GM23338 (cell line): ENCODE results near the gene PPM1L.
"Not testable (repeated sequence)": the region's sequence is repeated elsewhere in the genome, so short reads cannot be mapped to it uniquely, and the experiment has no call there.

Experiments used
- CREB1 ChIP-seq: fragments of 250-450 bp; sonication (Bioruptor Pico); IDR thresholded peaks from 2 replicates; pipeline ENCODE4 v1.5.0; 2020; ENCODE audit warnings: low read depth, mild to moderate bottlenecking, moderate library complexity
- ETS1 ChIP-seq: IDR thresholded peaks from 2 replicates; pipeline ENCODE4 v1.6.1; 2016; ENCODE audit warnings: antibody characterized with exemption
- EZH2 ChIP-seq: fragments of 200-600 bp; sonication (generic); IDR thresholded peaks from one replicate; pipeline ENCODE4 v1.8.0; 2017; ENCODE audit warnings: antibody characterized with exemption, mild to moderate bottlenecking, low read depth; ENCODE audit not compliant: unreplicated experiment
- EZH2phosphoT487 ChIP-seq: fragments of 200-600 bp; sonication (generic); IDR thresholded peaks from one replicate; pipeline ENCODE4 v1.8.1; 2018; ENCODE audit warnings: antibody characterized with exemption; ENCODE audit not compliant: unreplicated experiment
- JUNB ChIP-seq: IDR thresholded peaks from one replicate; pipeline ENCODE4 v1.6.1; 2016; ENCODE audit warnings: antibody characterized with exemption; ENCODE audit not compliant: unreplicated experiment
- NANOG ChIP-seq: IDR thresholded peaks from 2 replicates; pipeline ENCODE4 v1.6.1; 2016; ENCODE audit warnings: antibody characterized with exemption, borderline replicate concordance
- POLR2AphosphoS5 ChIP-seq: IDR thresholded peaks from 2 replicates; pipeline ENCODE4 v1.6.1; 2016; ENCODE audit warnings: antibody characterized with exemption, low read depth
- STAT1 ChIP-seq: IDR thresholded peaks from one replicate; pipeline ENCODE4 v1.6.1; 2016; ENCODE audit warnings: antibody characterized with exemption; ENCODE audit not compliant: unreplicated experiment
- ZNF114 ChIP-seq: fragments of 250-450 bp; sonication (Bioruptor Pico); IDR thresholded peaks from 2 replicates; pipeline ENCODE4 v1.5.0; 2020; ENCODE audit warnings: mild to moderate bottlenecking, moderate library complexity
- ZNF331 ChIP-seq: fragments of 250-450 bp; sonication (Bioruptor Pico); IDR thresholded peaks from 2 replicates; pipeline ENCODE4 v1.5.0; 2020; ENCODE audit warnings: low read depth, mild to moderate bottlenecking, moderate library complexity
- TF ChIP-seq, protein P1 (sequence below): IDR thresholded peaks from one replicate; pipeline ENCODE4 v1.6.1; 2018; ENCODE audit warnings: antibody characterized with exemption; ENCODE audit not compliant: unreplicated experiment
- TF ChIP-seq, protein P2 (sequence below), 2 experiments: fragments of 200-600 bp in 1 of 2; sonication (generic) in 1 of 2; conservative IDR thresholded peaks; 2 replicates each; pipeline versions ENCODE4 v1.5.1 to v1.6.1; 2016 to 2017; ENCODE audit warnings: antibody characterized with exemption in 2 of 2, low read depth in 2 of 2, mild to moderate bottlenecking in 2 of 2, moderate library complexity in 1 of 2
- TF ChIP-seq, protein P3 (sequence below): fragments of 250-450 bp; sonication (Bioruptor Pico); IDR thresholded peaks from 2 replicates; pipeline ENCODE4 v1.5.0; 2020; ENCODE audit warnings: mild to moderate bottlenecking, moderate library complexity

DNA sequence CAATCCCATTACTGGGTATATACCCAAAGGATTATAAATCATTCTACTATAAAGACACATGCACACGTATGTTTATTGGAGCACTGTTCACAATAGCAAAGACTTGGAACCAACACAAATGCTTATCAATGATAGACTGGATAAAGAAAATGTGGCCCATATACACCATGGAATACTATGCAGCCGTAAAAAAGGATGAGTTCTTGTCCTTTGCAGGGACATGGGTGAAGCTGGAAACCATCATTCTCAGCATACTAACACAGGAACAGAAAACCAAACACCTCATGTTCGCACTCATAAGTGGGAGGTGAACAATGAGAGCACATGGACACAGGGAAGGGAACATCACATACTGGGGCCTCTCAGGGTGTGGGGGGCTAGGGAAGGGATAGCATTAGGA, 42.9 kb upstream of the PPM1L start:
- TF ChIP-seq, protein P1, sequence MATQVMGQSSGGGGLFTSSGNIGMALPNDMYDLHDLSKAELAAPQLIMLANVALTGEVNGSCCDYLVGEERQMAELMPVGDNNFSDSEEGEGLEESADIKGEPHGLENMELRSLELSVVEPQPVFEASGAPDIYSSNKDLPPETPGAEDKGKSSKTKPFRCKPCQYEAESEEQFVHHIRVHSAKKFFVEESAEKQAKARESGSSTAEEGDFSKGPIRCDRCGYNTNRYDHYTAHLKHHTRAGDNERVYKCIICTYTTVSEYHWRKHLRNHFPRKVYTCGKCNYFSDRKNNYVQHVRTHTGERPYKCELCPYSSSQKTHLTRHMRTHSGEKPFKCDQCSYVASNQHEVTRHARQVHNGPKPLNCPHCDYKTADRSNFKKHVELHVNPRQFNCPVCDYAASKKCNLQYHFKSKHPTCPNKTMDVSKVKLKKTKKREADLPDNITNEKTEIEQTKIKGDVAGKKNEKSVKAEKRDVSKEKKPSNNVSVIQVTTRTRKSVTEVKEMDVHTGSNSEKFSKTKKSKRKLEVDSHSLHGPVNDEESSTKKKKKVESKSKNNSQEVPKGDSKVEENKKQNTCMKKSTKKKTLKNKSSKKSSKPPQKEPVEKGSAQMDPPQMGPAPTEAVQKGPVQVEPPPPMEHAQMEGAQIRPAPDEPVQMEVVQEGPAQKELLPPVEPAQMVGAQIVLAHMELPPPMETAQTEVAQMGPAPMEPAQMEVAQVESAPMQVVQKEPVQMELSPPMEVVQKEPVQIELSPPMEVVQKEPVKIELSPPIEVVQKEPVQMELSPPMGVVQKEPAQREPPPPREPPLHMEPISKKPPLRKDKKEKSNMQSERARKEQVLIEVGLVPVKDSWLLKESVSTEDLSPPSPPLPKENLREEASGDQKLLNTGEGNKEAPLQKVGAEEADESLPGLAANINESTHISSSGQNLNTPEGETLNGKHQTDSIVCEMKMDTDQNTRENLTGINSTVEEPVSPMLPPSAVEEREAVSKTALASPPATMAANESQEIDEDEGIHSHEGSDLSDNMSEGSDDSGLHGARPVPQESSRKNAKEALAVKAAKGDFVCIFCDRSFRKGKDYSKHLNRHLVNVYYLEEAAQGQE: not testable (repeated sequence)
- TF ChIP-seq, protein P2, sequence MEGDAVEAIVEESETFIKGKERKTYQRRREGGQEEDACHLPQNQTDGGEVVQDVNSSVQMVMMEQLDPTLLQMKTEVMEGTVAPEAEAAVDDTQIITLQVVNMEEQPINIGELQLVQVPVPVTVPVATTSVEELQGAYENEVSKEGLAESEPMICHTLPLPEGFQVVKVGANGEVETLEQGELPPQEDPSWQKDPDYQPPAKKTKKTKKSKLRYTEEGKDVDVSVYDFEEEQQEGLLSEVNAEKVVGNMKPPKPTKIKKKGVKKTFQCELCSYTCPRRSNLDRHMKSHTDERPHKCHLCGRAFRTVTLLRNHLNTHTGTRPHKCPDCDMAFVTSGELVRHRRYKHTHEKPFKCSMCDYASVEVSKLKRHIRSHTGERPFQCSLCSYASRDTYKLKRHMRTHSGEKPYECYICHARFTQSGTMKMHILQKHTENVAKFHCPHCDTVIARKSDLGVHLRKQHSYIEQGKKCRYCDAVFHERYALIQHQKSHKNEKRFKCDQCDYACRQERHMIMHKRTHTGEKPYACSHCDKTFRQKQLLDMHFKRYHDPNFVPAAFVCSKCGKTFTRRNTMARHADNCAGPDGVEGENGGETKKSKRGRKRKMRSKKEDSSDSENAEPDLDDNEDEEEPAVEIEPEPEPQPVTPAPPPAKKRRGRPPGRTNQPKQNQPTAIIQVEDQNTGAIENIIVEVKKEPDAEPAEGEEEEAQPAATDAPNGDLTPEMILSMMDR (conservative IDR thresholded peaks at IDR 0.05; ENCODE audit: low read depth in 2 of 2): not testable (repeated sequence)
- not testable (repeated sequence) for TF ChIP-seq JUNB; STAT1; POLR2AphosphoS5; EZH2; ZNF114; CREB1 (CRISPR knock-in tag); EZH2phosphoT487; ZNF331; ETS1; NANOG
- TF ChIP-seq, protein P3, sequence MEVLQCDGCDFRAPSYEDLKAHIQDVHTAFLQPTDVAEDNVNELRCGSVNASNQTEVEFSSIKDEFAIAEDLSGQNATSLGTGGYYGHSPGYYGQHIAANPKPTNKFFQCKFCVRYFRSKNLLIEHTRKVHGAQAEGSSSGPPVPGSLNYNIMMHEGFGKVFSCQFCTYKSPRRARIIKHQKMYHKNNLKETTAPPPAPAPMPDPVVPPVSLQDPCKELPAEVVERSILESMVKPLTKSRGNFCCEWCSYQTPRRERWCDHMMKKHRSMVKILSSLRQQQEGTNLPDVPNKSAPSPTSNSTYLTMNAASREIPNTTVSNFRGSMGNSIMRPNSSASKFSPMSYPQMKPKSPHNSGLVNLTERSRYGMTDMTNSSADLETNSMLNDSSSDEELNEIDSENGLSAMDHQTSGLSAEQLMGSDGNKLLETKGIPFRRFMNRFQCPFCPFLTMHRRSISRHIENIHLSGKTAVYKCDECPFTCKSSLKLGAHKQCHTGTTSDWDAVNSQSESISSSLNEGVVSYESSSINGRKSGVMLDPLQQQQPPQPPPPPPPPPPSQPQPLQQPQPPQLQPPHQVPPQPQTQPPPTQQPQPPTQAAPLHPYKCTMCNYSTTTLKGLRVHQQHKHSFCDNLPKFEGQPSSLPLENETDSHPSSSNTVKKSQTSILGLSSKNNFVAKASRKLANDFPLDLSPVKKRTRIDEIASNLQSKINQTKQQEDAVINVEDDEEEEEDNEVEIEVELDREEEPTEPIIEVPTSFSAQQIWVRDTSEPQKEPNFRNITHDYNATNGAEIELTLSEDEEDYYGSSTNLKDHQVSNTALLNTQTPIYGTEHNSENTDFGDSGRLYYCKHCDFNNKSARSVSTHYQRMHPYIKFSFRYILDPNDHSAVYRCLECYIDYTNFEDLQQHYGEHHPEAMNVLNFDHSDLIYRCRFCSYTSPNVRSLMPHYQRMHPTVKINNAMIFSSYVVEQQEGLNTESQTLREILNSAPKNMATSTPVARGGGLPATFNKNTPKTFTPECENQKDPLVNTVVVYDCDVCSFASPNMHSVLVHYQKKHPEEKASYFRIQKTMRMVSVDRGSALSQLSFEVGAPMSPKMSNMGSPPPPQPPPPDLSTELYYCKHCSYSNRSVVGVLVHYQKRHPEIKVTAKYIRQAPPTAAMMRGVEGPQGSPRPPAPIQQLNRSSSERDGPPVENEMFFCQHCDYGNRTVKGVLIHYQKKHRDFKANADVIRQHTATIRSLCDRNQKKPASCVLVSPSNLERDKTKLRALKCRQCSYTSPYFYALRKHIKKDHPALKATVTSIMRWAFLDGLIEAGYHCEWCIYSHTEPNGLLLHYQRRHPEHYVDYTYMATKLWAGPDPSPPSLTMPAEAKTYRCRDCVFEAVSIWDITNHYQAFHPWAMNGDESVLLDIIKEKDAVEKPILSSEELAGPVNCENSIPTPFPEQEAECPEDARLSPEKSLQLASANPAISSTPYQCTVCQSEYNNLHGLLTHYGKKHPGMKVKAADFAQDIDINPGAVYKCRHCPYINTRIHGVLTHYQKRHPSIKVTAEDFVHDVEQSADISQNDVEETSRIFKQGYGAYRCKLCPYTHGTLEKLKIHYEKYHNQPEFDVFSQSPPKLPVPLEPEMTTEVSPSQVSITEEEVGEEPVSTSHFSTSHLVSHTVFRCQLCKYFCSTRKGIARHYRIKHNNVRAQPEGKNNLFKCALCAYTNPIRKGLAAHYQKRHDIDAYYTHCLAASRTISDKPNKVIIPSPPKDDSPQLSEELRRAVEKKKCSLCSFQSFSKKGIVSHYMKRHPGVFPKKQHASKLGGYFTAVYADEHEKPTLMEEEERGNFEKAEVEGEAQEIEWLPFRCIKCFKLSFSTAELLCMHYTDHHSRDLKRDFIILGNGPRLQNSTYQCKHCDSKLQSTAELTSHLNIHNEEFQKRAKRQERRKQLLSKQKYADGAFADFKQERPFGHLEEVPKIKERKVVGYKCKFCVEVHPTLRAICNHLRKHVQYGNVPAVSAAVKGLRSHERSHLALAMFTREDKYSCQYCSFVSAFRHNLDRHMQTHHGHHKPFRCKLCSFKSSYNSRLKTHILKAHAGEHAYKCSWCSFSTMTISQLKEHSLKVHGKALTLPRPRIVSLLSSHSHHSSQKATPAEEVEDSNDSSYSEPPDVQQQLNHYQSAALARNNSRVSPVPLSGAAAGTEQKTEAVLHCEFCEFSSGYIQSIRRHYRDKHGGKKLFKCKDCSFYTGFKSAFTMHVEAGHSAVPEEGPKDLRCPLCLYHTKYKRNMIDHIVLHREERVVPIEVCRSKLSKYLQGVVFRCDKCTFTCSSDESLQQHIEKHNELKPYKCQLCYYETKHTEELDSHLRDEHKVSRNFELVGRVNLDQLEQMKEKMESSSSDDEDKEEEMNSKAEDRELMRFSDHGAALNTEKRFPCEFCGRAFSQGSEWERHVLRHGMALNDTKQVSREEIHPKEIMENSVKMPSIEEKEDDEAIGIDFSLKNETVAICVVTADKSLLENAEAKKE (CRISPR knock-in tag): not testable (repeated sequence)
